Kidney epithelial cell (primary cell): ENCODE data around the gene CLBA1. TPM values are rescaled to one million over a fixed set of nuclear protein-coding genes. Genes with fewer than 3 reads are reported as not detected.

Source experiments
- DNase-seq: peaks from one replicate; pipeline ENCODE4 v3.0.0-alpha.2; 2010; ENCODE audit warnings: low read depth
- H3K27me3 ChIP-seq: 2 replicates; pipeline ENCODE4 v1.6.0; 2011; ENCODE audit warnings: low read length; ENCODE audit not compliant: control insufficient read depth, insufficient read depth
- H3K36me3 ChIP-seq: 2 replicates; pipeline ENCODE4 v1.5.1; 2011; ENCODE audit warnings: low read length; ENCODE audit not compliant: control insufficient read depth, insufficient read depth
- H3K4me3 ChIP-seq: 2 replicates; pipeline ENCODE4 v1.5.1; 2011; ENCODE audit warnings: low read depth, mild to moderate bottlenecking, control low read depth, low read length
- total RNA-seq: library from RNA; depleted of rRNA; stranded (reverse); fragments of >200 nt; gene quantifications from 2 replicates; pipeline ENCODE4 v1.2.3, GENCODE V29; 2015
- TF ChIP-seq, protein P1 (sequence below): IDR thresholded peaks from 2 replicates; pipeline ENCODE4 v1.5.1; 2011; ENCODE audit warnings: mild to moderate bottlenecking, moderate library complexity, low read length, control low read depth, inconsistent platforms; ENCODE audit not compliant: insufficient read depth, poor library complexity, severe bottlenecking

Gene CLBA1
- total RNA-seq, 1 donor from 2014 or later = 12.6 TPM

DNA sequence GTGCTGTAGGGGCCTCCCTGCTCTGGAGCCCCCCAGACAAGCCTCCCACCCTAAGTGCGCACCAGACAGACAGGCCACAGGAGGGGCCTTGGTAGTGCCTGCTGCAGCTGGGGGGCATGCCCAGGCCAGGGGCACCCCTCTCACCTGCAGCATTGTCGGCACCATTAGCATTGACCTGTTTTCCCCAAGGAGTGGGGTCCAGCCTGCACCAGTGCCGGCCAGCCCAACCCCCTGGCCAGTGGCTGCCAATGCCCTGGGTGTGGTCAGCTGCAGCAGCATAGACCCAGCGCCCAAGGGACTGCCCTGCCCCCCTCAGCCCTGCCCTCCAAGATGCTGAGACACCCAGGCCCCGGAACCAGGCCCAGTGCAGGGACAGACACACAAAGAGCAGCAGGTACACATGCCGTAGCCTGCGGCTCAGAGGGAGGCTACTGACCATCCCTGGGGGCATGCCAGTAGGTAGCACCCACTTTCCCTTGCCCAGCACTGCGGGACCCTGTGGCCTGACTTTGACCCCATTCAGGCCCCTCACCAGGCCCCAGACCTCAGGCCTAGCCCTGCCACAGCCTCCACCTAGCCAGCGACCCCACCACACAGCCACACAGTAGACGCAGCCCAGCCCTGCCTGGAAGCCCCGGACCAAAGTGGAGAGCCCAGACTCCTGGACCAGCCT, 8.4 kb upstream of the CLBA1 start:
- no peak for DNase-seq
- Histone ChIP-seq H3K4me3 (peak overlapping the region; percentile 54), H3K27me3 (no peaks in the 10 kb centered on the region), H3K36me3 (no peaks in the 10 kb centered on the region)
- TF ChIP-seq, protein P1, sequence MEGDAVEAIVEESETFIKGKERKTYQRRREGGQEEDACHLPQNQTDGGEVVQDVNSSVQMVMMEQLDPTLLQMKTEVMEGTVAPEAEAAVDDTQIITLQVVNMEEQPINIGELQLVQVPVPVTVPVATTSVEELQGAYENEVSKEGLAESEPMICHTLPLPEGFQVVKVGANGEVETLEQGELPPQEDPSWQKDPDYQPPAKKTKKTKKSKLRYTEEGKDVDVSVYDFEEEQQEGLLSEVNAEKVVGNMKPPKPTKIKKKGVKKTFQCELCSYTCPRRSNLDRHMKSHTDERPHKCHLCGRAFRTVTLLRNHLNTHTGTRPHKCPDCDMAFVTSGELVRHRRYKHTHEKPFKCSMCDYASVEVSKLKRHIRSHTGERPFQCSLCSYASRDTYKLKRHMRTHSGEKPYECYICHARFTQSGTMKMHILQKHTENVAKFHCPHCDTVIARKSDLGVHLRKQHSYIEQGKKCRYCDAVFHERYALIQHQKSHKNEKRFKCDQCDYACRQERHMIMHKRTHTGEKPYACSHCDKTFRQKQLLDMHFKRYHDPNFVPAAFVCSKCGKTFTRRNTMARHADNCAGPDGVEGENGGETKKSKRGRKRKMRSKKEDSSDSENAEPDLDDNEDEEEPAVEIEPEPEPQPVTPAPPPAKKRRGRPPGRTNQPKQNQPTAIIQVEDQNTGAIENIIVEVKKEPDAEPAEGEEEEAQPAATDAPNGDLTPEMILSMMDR = no peak

DNA sequence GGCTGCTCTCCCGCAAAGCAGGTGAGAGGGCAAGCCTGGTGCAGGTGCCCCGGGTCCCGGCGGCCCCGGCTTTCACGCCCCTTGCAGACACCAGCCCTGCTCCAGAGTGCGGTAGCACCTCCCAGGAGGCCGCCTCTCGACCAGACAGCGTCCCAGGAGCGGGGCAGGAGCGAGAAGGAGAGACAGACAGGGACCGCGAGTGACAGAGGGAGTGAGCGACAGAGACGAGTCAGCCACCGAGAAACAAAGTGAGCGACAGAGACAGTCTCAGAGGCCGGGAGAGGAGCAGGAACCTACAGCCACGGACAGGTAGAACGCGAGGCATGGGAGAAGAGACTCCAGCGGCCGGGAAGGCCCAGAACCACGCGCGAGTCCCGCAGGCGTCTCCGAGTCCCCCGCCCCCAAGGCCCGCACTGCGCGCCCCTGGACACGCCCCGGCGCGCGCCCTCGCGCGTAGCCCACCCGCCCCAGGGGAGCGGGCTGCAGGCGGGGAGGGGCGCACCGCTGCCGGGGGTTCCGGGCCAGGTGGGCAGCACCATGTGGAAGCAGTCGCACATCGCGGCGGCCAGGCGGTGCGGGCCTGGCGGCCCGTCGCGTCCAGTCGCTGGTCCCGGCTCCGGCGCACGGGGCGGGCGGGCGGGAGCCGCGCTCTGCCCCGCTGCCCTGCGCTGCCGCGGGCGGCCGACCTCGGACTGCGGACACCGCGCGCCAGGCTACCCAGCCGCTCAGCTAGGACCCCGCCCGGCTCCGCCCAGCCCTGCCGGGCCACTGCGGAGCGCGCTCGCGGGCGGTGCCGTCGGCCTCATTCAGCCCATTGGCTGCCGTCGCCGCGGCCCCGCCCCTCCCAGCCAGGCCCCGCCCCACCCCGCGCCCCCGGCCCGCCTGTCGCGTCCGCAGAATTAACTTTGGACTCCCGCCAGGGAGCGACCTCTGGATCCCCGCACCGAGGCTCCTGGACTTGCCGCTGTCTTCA, 7.6 kb upstream of the CLBA1 start, which contains the start of gene AHNAK2:
TSS of gene AHNAK2 (minus strand) at position 694 of the 973 bp plus-strand sequence. CDS start at position 557, 137 bp downstream.
- DNase-seq = no peak
- Histone ChIP-seq H3K4me3 (peak within 1 kb of the TSS; percentile 54), H3K27me3 (no peaks in the 10 kb centered on the region), H3K36me3 (no peaks in the 10 kb centered on the region)
- TF ChIP-seq, protein P1 = no peak

DNA sequence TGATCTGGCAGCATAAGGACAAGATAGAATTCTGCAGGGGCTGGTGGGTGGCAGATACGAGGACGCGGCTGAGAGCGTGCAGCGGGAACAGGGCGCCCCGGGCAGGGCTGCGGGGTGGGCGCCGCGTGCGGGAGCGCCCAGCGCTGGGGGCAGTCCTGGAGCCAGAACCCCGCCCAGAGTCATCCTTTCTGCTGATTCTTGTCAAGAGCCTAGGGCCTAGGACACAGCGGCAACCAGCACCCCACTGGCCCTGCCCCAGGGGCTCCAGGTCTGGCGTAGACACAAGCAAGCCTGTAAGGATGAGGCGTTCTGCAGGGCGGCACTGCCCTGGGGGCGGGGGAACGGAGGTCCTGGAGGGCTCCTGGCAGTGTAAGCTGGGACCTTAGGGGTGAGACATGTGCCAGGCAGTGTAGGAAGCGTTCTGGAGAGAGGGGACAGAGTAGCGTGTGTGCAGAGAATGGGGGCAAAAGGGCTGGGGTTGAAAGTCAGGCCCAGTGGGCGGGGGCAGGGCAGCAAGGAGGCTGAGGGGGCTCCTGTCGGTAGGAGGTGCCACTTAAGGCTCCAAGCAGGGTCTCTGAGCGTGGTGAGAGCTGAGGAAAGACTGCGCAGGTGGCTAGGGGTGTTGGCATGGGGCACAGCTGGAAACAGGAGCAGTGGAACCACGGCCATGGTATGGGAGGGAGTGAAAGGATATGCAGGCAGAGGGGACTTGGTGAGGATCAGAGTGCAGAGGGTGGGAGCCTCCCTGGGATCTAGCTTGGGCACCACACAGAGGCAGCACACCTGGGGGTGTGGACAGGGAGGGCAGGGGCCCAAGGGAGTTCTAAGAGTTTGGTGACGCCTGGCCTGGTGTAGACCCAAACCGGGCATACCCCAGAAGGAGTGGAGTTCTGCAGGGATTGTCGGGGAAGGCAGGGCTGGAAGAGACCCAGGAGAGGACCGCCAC, 6.6 kb upstream of the CLBA1 start:
- Histone ChIP-seq H3K36me3 (no peaks in the 10 kb centered on the region), H3K4me3 (peak overlapping the region; percentile 19), H3K27me3 (no peaks in the 10 kb centered on the region)
- TF ChIP-seq, protein P1 = no peak
- no peak for DNase-seq

DNA sequence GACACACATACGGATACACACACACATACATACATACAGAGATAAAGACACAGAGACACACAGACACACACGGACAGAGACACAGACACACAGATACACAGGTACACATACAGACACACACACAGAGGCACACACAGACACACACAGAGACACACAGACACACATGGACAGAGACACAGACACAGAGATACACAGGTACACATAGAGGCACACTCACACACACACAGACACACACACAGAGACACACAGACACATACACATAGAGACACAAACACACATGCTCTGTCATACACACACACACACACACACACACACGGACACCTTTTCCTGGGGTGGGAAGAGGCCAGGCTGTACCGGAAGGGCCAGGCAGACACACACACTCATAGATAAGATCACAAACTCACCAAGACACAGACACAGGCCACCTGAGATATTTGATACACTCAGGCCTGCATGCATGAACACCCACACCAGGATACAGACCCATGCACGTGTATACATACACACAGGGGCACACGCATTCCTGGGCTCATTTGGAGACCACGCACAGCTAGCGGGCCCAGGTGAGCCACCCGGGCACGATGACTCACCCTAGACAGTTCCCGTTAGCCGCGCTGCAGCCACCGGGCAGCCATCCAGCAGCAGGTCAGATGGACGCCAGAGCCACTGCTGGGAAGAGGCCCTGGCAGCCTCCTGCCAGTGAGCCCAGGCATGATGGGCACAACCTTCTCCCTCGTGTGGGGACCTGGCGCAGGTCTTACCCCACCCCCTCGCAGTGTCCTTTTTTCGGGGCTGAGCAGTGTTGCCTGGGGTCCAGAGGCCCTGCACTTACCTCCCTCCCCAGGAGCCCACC, 5.6 kb upstream of the CLBA1 start:
- TF ChIP-seq, protein P1 = no peak
- Histone ChIP-seq H3K4me3 (no peak overlapping the region), H3K36me3 (no peaks in the 10 kb centered on the region), H3K27me3 (no peaks in the 10 kb centered on the region)
- DNase-seq = no peak
